Amygdala (tissue), 56 donors: ENCODE data around the gene HOXA1.

Experiments
- DNase-seq, 56 donors: peaks; one replicate each; lab custom pipeline; 2025; lab: John Stamatoyannopoulos, UW

HOXA1 gene

DNA sequence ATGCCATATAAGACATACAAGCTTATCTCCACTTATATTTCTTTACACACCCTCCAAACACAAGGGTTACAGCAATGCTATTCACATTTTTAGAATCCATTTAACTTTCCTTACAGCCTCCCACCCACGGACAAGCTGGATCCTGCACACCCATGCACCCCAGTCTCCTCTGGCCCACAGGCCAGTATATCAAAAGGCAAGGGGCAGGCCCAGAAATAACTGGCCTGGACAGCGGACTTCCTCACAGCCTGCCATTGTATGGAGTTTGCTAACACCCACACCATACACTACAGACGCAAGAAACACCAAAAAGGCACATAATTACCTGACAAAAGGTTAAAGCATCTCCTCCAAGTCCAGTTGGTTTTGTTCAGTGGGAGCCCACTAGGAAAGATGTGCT lies 22.8 kb upstream of the HOXA1 start:
- no peak for DNase-seq

GRCh38 chr7:27117887-27118491 lies 22.2 kb upstream of the HOXA1 start:
- DNase-seq = no peak

DNA sequence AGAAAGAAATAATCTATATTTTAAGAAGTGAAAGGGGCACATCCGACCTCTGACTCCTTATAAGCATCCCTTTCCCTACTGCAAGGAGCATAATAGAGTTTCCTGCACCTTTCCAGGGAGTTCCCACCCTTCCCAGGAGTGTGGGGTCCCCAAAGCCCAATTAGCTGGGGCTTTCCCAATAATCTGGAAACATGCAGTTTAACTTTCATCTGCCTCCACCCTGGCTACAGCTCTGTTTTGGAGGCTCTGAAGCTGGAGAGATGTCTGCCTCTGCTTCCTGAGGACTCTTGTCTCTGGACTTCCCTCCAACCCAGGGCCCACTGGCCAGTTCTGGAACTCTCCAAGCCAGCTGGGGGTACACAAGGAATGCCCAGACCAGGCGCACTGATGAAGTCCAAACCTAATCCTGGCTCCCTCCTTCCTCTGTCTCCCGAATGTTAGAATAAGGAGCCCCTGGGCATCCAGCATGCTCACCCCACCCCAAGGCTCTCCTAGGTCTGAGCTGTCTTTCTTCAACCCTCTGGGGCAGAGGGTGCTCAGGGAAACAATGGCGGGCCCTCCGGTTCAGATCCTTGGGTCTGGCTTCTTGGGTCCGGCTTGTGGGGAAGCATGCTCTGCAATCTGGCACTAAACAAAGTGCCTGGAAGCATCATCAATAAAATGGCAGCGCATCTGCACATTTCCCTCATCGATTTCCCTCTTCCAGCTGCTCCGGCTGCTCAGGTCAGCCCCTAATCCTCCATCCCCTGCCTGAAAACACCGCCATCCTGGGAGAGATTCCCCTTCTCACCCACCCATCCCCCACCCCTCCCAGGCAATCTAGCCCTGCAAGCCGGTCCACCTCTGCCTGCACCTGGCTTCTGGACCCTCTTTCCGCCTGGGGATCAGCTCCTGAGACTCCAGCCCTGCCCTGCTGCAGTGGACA lies 21.4 kb upstream of the HOXA1 start:
- DNase-seq = no peak

- no peak for DNase-seq
Measured at GRCh38 chr7:27116031-27116961, 20.5 kb upstream of the HOXA1 start.

GRCh38 chr7:27115221-27116026 lies 19.6 kb upstream of the HOXA1 start:
- no peak for DNase-seq

GRCh38 chr7:27114881-27115220 lies 19.1 kb upstream of the HOXA1 start:
- no peak for DNase-seq

DNA sequence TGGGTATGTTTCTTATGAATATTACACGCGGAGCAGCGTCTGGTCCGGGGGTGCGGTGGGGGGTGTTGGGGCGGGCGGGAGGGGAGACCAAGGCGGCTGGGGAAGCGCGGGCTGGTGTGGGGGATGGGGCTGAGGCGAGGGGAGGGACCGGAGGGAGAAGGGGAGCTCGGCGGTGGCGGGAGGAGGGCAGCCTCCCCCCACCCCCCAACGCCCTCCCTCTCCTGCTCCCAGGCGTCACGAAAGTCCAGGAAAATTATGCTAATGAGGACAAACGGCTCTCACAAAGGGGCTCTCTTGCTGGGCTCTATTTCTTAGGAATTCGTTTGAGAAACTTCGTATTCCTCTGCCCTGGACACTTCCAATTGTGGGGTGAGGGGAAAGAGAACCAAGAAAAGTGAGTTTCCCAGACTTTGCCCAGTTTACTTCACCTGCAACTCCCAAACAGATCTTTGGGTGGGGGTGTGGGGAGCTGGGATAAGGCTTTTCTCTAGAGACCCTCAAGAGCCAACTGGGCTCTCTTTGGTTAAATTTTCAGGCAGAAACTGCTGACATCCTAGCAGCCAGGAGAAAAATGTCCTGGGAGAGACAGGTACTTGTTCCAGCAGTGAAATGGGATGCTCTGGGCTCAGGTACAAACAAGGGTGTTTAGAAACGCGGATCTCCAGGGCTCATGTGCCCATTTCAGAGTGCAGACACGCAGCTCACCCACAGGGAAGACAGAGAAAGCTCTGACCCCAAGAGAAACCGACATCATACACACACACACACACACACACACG lies 18.4 kb upstream of the HOXA1 start:
- DNase-seq = no peak

DNA sequence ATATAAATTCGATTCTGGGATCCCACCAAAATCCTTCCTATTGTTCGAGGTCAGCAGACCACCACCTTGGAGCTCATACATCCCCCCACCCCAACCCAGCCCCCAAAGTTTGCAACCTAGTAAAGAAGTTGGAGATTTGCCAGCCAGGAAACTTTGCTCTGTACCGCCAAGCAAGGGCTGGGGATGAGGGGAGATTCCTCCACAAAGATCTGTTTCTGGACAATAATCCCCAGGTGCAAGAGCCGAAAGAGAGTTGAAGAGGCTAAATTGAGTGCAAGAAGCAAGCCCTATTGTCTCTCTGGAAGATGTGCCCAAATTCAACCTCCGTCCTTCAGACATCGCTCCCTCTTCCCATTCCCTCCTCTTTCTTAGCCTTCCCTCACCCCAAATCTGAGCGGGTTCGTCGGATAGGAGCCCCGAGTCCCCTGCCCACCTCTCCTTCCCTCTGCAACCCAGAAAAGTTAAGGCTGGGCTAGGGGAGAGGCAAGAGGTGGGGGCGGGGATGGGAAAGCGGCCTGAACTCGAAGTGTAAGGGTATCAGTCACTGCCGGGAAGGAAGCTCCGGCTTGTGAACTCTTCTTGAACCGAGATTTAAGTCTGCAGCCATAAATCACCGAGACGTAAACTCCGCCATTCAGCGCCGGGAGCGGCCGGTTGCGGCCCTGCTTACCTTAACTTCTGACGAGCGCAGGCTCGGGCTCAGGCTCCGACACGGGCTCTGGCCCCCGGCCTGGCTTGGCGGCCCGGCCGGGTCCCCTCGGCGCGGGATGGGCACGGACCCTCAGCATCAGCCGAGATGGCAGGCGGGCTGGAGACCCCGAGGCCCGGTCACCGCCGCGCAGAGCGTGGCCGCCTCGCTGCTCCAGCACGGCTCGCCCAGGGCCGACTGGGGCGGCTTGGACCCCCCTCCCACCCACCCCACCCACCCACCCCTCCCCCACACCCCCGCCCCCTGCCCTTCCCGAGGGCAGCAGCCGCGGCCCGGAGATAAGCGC lies 17.5 kb upstream of the HOXA1 start:
- DNase-seq = no peak

- DNase-seq = no peak
Measured at GRCh38 chr7:27112361-27112760, 16.6 kb upstream of the HOXA1 start.

DNA sequence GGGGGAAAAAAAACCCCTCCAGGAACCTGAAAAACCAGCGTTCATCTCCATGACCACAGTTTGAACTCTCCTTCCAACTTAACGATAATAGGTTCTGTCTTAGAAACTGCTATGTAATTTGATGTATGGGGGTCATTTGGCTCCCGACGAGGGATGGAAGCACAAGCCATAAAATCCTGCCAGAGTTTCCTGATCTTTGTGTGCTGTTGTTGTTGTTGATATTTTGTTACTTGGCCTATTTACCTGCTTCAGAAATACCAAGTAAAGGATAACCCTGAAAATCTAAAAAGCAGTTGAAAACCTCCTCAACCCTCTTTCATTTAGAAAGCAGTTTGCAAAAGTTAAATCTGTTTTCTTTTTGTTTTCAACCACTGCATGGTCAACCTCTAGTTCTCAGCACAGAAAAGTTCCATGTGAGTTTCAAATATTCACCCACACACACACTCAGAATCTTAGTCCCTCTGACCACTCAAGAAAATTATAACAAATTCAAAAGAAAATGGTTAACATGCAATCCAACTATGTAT lies 16.0 kb upstream of the HOXA1 start:
- no peak for DNase-seq

DNA sequence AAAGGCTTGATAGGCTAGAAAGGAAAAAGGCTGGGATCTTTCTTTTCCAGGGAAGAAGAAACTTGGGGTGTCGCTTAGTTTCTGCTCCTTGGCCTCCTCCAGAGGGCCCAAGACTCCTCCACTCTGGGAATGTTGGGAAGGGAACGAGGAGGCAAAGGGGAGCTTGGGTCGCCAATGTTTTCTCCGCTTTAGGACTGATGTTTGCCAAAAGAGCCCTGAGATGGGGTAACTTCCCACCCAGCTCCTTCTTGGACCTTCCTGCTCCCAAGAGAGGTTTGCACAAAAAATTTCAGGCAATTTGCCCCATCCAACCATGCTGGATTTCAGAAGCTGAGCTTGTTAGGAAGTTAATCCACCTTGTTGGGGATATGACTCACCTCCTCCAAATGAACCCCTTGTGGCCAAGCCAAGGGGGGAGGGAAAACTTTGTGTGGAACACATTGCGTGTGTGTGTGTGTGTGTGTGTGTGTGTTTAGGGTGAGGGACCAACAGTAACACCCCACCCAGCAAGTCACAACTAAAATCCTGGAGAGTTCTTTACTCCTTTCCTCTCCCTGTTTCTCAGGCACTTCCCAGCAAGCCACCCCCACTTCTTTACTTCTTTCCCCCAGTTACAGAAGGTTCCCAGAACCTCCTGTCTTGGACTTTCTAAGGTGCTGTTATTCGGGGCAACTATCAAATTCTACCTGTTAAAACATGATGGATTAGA lies 15.4 kb upstream of the HOXA1 start:
- no peak for DNase-seq

GRCh38 chr7:27110186-27111031 lies 14.6 kb upstream of the HOXA1 start:
- no peak for DNase-seq

GRCh38 chr7:27109466-27110185 lies 13.8 kb upstream of the HOXA1 start:
- no peak for DNase-seq

DNA sequence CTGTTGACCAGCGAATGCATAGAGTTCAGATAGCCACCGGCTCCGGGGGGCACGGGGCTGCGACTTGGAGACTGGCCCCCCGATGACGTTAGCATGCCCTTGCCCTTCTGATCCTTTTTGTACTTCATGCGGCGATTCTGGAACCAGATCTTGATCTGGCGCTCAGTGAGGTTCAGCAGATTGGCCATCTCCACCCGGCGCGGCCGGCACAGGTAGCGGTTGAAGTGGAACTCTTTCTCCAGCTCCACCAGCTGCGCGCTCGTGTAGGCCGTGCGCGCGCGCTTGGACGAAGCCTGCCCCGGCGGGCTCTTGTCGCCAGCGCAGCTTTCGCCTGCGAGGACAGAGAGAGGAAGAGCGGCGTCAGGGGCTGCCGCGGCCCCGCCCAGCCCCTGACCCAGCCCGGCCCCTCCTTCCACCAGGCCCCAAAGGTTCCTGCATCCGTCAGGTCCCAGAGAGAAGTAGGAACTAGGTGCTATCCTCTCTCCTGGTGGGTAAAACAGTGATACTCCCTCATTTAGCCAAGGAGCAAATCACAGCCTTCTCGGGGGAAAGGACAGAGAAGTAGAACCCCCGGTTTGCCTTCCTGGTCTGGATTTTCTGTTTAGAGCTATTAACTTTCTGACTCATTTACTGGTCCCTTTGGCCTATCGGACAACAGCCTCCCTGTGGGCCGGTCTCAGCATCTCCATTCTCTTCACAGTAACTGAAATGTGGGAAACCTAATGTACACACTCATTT lies 12.8 kb upstream of the HOXA1 start:
- no peak for DNase-seq
